Right atrium auricular region (tissue), 2 donors: Measurements from ENCODE around the gene MEGF6. TPM values are rescaled to one million over a fixed set of nuclear protein-coding genes. Genes with fewer than 3 reads are reported as not detected.
A peak's percentile ranks its signal among the peaks of the same experiment; 100 is the strongest.

Source experiments
- DNase-seq: peaks from one replicate; pipeline ENCODE4 v3.0.0-alpha.2; 2019; ENCODE audit warnings: low spot score
- H3K27ac ChIP-seq, 2 donors: fragments of 200-600 bp; sonication (generic); 1 replicate in 1 of 2; 2 replicates in 1 of 2; pipeline ENCODE4 v1.5.1; 2016 to 2019
- H3K27me3 ChIP-seq, 2 donors: fragments of 200-600 bp; sonication (generic); one replicate each; pipeline versions ENCODE4 v1.5.1 to v1.6.0; 2017 to 2019
- H3K36me3 ChIP-seq: fragments of 200-600 bp; sonication (generic); one replicate; pipeline ENCODE4 v1.5.1; 2016
- H3K4me1 ChIP-seq, 2 donors: fragments of 200-600 bp; sonication (generic); one replicate each; pipeline versions ENCODE4 v1.5.1 to v1.6.0; 2017 to 2019
- H3K4me3 ChIP-seq, 2 donors: fragments of 200-600 bp; sonication (generic); 1 replicate in 1 of 2; 2 replicates in 1 of 2; pipeline ENCODE4 v1.5.1; 2017 to 2019; ENCODE audit warnings: mild to moderate bottlenecking in 1 of 2, moderate library complexity in 1 of 2
- H3K9me3 ChIP-seq, 2 donors: fragments of 200-600 bp; sonication (generic); one replicate each; pipeline ENCODE4 v1.5.1; 2019
- total RNA-seq, 2 donors: library from RNA; depleted of rRNA; stranded (reverse); fragments of >200 nt; gene quantifications; one replicate each; pipeline ENCODE4 v1.1.0, GENCODE V29; 2016
- TF ChIP-seq, protein P1 (sequence below), 2 donors: fragments of 200-600 bp; sonication (generic); IDR thresholded peaks; one replicate each; pipeline ENCODE4 v1.5.1; 2019; ENCODE audit warnings: antibody characterized with exemption in 2 of 2

MEGF6 gene
- total RNA-seq, 2 donors from 2014 or later, result 14.9 to 32.6 TPM

DNA sequence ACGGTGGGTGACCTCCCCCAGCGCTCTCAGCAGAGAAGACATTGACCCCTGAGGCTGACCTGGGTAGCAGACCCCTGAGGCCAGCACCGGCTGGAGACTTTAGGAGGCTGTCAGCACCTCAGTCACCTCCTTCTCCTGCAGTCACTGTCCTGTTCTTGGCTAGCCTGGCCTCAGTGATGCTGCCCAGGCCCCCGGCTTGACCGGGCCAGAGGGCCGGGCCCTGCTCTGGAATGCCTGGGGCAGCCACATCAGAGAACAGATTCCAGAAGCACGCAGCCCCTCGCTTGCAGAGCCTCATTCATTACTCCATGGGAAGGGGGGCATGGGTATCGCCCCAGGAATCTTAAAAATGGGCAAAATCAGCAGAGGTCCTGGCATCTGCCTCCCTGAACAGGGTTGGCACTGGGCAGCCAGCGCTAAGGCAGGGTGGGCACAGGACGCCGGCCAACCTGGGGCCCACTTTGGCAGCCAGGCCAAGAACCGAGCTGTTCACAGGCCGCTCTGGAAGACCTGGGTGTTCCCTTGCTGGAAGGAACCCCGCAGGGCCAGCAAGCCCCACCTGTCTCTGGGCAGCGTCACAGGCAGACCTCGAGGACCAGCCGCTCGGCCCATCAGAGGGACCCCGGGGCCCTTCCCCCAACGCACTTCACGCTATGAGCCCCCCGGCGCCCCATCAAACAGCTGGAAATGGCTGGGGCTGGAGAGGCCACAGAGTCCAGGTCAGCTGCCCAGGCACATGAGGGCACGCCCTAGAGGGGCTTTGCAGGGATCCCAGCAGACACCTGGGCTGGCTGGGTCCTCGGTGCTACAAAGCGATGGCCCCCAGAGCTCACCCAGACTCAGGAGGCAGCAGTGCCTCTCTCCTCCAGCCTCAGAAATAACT is 45.1 kb downstream of the MEGF6 start:
- Histone ChIP-seq H3K4me3 (no peak overlapping the region), H3K4me1 (no peaks in the 10 kb centered on the region), H3K27ac (no peak overlapping the region), H3K27me3 (no peaks in the 10 kb centered on the region), H3K9me3 (no peaks in the 10 kb centered on the region), H3K36me3 (no peaks in the 10 kb centered on the region)
- DNase-seq, result no peak
- TF ChIP-seq, protein P1, sequence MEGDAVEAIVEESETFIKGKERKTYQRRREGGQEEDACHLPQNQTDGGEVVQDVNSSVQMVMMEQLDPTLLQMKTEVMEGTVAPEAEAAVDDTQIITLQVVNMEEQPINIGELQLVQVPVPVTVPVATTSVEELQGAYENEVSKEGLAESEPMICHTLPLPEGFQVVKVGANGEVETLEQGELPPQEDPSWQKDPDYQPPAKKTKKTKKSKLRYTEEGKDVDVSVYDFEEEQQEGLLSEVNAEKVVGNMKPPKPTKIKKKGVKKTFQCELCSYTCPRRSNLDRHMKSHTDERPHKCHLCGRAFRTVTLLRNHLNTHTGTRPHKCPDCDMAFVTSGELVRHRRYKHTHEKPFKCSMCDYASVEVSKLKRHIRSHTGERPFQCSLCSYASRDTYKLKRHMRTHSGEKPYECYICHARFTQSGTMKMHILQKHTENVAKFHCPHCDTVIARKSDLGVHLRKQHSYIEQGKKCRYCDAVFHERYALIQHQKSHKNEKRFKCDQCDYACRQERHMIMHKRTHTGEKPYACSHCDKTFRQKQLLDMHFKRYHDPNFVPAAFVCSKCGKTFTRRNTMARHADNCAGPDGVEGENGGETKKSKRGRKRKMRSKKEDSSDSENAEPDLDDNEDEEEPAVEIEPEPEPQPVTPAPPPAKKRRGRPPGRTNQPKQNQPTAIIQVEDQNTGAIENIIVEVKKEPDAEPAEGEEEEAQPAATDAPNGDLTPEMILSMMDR (IDR thresholded peaks at IDR 0.05), result no peak

GRCh38 chr1:3564921-3565831 is 46.1 kb downstream of the MEGF6 start:
- no peaks in the 10 kb centered on the region for H3K36me3 ChIP-seq
- no peaks in the 10 kb centered on the region for H3K4me1 ChIP-seq
- no peak overlapping the region for H3K4me3 ChIP-seq
- TF ChIP-seq, protein P1 (IDR thresholded peaks at IDR 0.05), result peak; percentile 59 to 93
- no peak overlapping the region for H3K27ac ChIP-seq
- H3K9me3 ChIP-seq, result no peaks in the 10 kb centered on the region
- H3K27me3 ChIP-seq, result no peaks in the 10 kb centered on the region
- DNase-seq, result no peak

DNA sequence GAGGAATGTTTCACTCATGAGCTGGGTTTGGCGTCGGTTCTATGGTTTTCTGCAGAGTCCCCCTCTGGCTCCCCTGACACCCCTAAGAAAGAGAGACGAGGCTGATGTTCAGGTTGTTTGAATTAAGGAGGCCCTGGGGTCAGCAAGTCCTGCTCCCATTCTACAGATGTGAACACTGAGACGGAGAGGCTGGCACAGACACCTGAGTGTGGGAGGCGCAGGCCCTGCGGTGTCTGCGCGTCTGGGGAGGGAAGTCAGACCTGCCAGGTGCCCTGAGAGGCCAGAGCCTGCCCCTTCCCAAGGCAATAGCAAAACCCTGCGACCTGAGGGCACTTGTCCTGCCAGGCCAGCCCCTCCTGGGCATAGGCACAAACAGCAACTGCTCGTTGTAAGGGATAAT is 47.7 kb downstream of the MEGF6 start:
- Histone ChIP-seq H3K27me3 (no peaks in the 10 kb centered on the region), H3K27ac (no peak overlapping the region), H3K36me3 (no peaks in the 10 kb centered on the region), H3K4me1 (no peaks in the 10 kb centered on the region), H3K4me3 (no peak overlapping the region), H3K9me3 (no peaks in the 10 kb centered on the region)
- TF ChIP-seq, protein P1 (IDR thresholded peaks at IDR 0.05), result no peak
- DNase-seq, result no peak

GRCh38 chr1:3563125-3563524 is 48.2 kb downstream of the MEGF6 start:
- Histone ChIP-seq H3K36me3 (no peaks in the 10 kb centered on the region), H3K4me3 (no peak overlapping the region), H3K4me1 (no peaks in the 10 kb centered on the region), H3K27me3 (no peaks in the 10 kb centered on the region), H3K27ac (no peak overlapping the region), H3K9me3 (no peaks in the 10 kb centered on the region)
- no peak for DNase-seq
- TF ChIP-seq, protein P1 (IDR thresholded peaks at IDR 0.05), result no peak

GRCh38 chr1:3562712-3563111 is 48.6 kb downstream of the MEGF6 start:
- no peak overlapping the region for H3K4me3 ChIP-seq
- no peaks in the 10 kb centered on the region for H3K4me1 ChIP-seq
- no peak for DNase-seq
- no peaks in the 10 kb centered on the region for H3K27me3 ChIP-seq
- no peaks in the 10 kb centered on the region for H3K9me3 ChIP-seq
- H3K36me3 ChIP-seq, result no peaks in the 10 kb centered on the region
- TF ChIP-seq, protein P1 (IDR thresholded peaks at IDR 0.05), result no peak
- H3K27ac ChIP-seq, result no peak overlapping the region
